Measurements from ENCODE around the gene AGT.

GRCh38 chr1:230715510-230715909 lies 1.6 kb upstream of the AGT start:
- TF ChIP-seq, protein P1, sequence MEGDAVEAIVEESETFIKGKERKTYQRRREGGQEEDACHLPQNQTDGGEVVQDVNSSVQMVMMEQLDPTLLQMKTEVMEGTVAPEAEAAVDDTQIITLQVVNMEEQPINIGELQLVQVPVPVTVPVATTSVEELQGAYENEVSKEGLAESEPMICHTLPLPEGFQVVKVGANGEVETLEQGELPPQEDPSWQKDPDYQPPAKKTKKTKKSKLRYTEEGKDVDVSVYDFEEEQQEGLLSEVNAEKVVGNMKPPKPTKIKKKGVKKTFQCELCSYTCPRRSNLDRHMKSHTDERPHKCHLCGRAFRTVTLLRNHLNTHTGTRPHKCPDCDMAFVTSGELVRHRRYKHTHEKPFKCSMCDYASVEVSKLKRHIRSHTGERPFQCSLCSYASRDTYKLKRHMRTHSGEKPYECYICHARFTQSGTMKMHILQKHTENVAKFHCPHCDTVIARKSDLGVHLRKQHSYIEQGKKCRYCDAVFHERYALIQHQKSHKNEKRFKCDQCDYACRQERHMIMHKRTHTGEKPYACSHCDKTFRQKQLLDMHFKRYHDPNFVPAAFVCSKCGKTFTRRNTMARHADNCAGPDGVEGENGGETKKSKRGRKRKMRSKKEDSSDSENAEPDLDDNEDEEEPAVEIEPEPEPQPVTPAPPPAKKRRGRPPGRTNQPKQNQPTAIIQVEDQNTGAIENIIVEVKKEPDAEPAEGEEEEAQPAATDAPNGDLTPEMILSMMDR (IDR thresholded peaks at IDR 0.05): no peak
- TF ChIP-seq ZSCAN20 (CRISPR knock-in tag; IDR thresholded peaks at IDR 0.05): no peak
- TF ChIP-seq HDAC2 (IDR thresholded peaks at IDR 0.05): no peak
- TF ChIP-seq KDM1A (IDR thresholded peaks at IDR 0.05; ENCODE audit: low read depth): no peak
- no peak for TF ChIP-seq CBX8 (IDR thresholded peaks at IDR 0.05)
- no peak for TF ChIP-seq PHF8 (IDR thresholded peaks at IDR 0.05; ENCODE audit: borderline replicate concordance, low read depth)

Measured in A549 (cell line).